C4-2B (cell line): ENCODE data around the gene LGR4.

Source experiments
- ZFX ChIP-seq: fragments of 450-650 bp; IDR thresholded peaks from 2 replicates; pipeline ENCODE4 v1.6.1; 2017
- TF ChIP-seq, protein P1 (sequence below): fragments of 450-650 bp; conservative IDR thresholded peaks from 2 replicates; pipeline ENCODE4 v1.5.1; 2017; ENCODE audit warnings: mild to moderate bottlenecking

DNA sequence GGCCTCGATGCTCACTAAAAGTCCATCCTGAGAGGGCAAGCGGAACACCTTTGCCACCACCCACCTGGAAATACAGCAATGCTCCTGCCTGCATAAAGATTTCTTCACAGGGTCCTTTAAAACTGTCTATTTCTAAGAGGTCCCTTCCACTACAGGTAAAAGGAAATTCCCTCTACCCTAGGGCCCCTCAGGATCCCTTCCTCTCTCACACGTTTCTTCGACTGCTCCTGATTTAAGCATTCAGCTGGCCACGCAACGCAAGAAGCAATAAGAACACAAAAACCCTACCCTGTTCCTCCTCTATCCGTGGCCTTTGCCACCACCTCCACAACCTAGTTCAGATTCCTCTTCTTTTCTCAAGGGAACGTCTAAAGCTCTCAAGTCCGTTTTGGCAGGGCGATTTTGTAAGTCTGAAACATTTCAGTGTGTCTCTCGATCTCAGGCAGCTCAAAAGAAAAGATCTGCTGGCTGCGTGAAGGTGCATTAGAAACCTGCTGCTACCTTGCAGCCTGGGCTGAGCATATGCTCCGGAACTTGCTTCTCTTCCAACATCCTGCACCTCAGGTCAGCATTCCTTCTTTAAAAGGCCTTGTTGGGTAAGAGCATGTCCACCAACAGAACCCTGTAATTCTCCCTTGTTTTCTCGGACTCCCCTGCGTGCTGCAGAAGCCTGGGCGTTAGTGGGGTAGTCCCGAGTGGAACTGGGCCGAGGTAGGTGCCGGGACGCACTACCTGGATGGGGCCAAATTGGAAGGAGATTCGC lies 1.6 kb downstream of the LGR4 start:
- TF ChIP-seq, protein P1, sequence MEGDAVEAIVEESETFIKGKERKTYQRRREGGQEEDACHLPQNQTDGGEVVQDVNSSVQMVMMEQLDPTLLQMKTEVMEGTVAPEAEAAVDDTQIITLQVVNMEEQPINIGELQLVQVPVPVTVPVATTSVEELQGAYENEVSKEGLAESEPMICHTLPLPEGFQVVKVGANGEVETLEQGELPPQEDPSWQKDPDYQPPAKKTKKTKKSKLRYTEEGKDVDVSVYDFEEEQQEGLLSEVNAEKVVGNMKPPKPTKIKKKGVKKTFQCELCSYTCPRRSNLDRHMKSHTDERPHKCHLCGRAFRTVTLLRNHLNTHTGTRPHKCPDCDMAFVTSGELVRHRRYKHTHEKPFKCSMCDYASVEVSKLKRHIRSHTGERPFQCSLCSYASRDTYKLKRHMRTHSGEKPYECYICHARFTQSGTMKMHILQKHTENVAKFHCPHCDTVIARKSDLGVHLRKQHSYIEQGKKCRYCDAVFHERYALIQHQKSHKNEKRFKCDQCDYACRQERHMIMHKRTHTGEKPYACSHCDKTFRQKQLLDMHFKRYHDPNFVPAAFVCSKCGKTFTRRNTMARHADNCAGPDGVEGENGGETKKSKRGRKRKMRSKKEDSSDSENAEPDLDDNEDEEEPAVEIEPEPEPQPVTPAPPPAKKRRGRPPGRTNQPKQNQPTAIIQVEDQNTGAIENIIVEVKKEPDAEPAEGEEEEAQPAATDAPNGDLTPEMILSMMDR: no peak
- TF ChIP-seq ZFX: no peak
